Spleen (tissue), 11 donors: ENCODE measurements around the gene PDE6A. TPM values are rescaled to one million over a fixed set of nuclear protein-coding genes. Genes with fewer than 3 reads are reported as not detected.

ENCODE experiments used
- DNase-seq: peaks from one replicate; pipeline ENCODE4 v3.0.0-alpha.2; 2020
- H3K27ac ChIP-seq, 8 donors: fragments of 200-600 bp; sonication (generic) in 7 of 8; 1 replicate in 4 of 8; 2 replicates in 4 of 8; pipeline versions ENCODE4 v1.5.0 to v1.8.0; 2016 to 2021; ENCODE audit warnings: inconsistent platforms in 4 of 8, mild to moderate bottlenecking in 4 of 8, moderate library complexity in 1 of 8
- H3K27me3 ChIP-seq, 7 donors: fragments of 200-600 bp; sonication (generic) in 6 of 7; replicated peaks in 1 of 7; 1 replicate in 4 of 7; 2 replicates in 3 of 7; pipeline versions ENCODE4 v1.5.0 to v1.8.0; 2016 to 2021; ENCODE audit warnings: inconsistent platforms in 3 of 7, mild to moderate bottlenecking in 1 of 7
- H3K36me3 ChIP-seq, 6 donors: fragments of 200-600 bp; sonication (generic) in 5 of 6; 1 replicate in 4 of 6; 2 replicates in 2 of 6; pipeline versions ENCODE4 v1.5.0 to v1.8.0; 2016 to 2021; ENCODE audit warnings: inconsistent platforms in 2 of 6
- H3K4me1 ChIP-seq, 6 donors: fragments of 200-600 bp; sonication (generic) in 5 of 6; 1 replicate in 3 of 6; 2 replicates in 3 of 6; pipeline versions ENCODE4 v1.5.0 to v1.8.0; 2016 to 2021; ENCODE audit warnings: inconsistent platforms in 3 of 6
- H3K4me3 ChIP-seq, 8 donors: fragments of 200-600 bp; sonication (generic) in 7 of 8; 1 replicate in 4 of 8; 2 replicates in 4 of 8; pipeline versions ENCODE4 v1.5.0 to v1.8.0; 2016 to 2021; ENCODE audit warnings: inconsistent platforms in 4 of 8, mild to moderate bottlenecking in 4 of 8, moderate library complexity in 2 of 8
- H3K9me3 ChIP-seq, 8 donors: fragments of 200-600 bp; sonication (generic) in 7 of 8; 1 replicate in 4 of 8; 2 replicates in 4 of 8; pipeline versions ENCODE4 v1.5.0 to v1.8.0; 2016 to 2021; ENCODE audit warnings: inconsistent platforms in 4 of 8
- CTCF ChIP-seq, 11 experiments: fragments of 200-600 bp in 7 of 11; fragments of 450-650 bp in 4 of 11; sonication (generic) in 4 of 11; IDR thresholded peaks in 8 of 11; conservative IDR thresholded peaks in 3 of 11; 1 replicate in 7 of 11; 2 replicates in 4 of 11; pipeline versions ENCODE4 v1.4.0 to v1.8.0; 2016 to 2021; ENCODE audit warnings: antibody characterized with exemption in 11 of 11, inconsistent platforms in 4 of 11, mild to moderate bottlenecking in 1 of 11
- POLR2A ChIP-seq, 3 donors: fragments of 450-650 bp; IDR thresholded peaks; one replicate each; pipeline ENCODE4 v1.5.1; 2017; ENCODE audit warnings: antibody characterized with exemption in 3 of 3, mild to moderate bottlenecking in 1 of 3
- POLR2AphosphoS5 ChIP-seq, 3 donors: sonication (generic); formaldehyde crosslinking; IDR thresholded peaks; one replicate each; pipeline ENCODE4 v1.5.1; 2017; ENCODE audit warnings: antibody characterized with exemption in 3 of 3
- WGBS, 5 donors: extraction: QIAGEN DNeasy Blood & Tissue Kit in 3 of 5; methylation state at CpG; one replicate each; pipeline versions ENCODE4 v1.1.5 to v1.1.7; 2013 to 2018; 5-methylcytosine and 5-hydroxymethylcytosine counted together
- intact Hi-C: fragments of 100-400 bp; cut with DNase I; formaldehyde crosslinking; loops from one replicate; pipeline ENCODE4 v1.15.0; 2023; ENCODE audit warnings: low total_unique reads
- polyA plus RNA-seq, 3 donors: library from polyadenylated mRNA; stranded (reverse); fragments of 200-250 nt; gene quantifications; one replicate each; pipeline ENCODE4 v1.2.1, GENCODE V29; 2013
- total RNA-seq, 7 donors: library from RNA; depleted of rRNA in 3 of 7; stranded (reverse); fragments of >200 nt in 3 of 7; fragmentation: NEBNext Ultra II Directional in 4 of 7; extraction: Animal tissue kit (Norgen Biotek cat#: 25700) in 4 of 7; gene quantifications; one replicate each; pipeline versions ENCODE4 v1.1.0 to v1.2.1, GENCODE V29; 2016 to 2021
- donor health status: healthy with polysubstance abuse.
- donor health status: DM: no; HTN: no; CAD: no; lungs with moderate emphysema.
- donor health status: DM: no; HTN: no; CAD: no.
- donor health status: Bipolar disorder and iron deficiency.
- donor health status: healthy.
- donor health status: DM: no; HTN: no; CAD: no.
- donor health status: DM: yes; HTN: yes; CAD: no.

Gene PDE6A
- total and polyA plus RNA-seq, 10 donors = not detected

GRCh38 chr5:149959406-149960236, 15.0 kb upstream of the PDE6A start:
- H3K27me3 ChIP-seq = no peaks in the 10 kb centered on the region
- DNase-seq = no peak
- no peaks in the 10 kb centered on the region for H3K9me3 ChIP-seq
- TF ChIP-seq POLR2A (IDR thresholded peaks at IDR 0.05) (no peak), CTCF (IDR thresholded peaks at IDR 0.05 in 8 of 11, conservative IDR thresholded peaks at IDR 0.05 in 3 of 11) (peak in 7 of 11 experiments; percentile 22 to 55 (median 51)), POLR2AphosphoS5 (IDR thresholded peaks at IDR 0.05) (no peak)
- peaks cover 10 to 32% (median 22%) of the 10 kb centered on the region in 6 donors for H3K4me1 ChIP-seq
- intact Hi-C loops = no loop called here
- peak overlapping the region; percentile 79 to 95 (median 88) for H3K4me3 ChIP-seq
- 30 to 42% (median 39%) methylated on average over 14 of the region's 14 CpGs for WGBS, 5 donors
- H3K36me3 ChIP-seq = no peaks in the 10 kb centered on the region
- H3K27ac ChIP-seq = peak overlapping the region; percentile 81 to 94 (median 90)

GRCh38 chr5:149957855-149958254, 13.3 kb upstream of the PDE6A start:
- Histone ChIP-seq H3K36me3 (no peaks in the 10 kb centered on the region), H3K4me1 (peaks cover 10 to 32% (median 22%) of the 10 kb centered on the region in 6 donors), H3K27ac (no peak overlapping the region), H3K4me3 (no peak overlapping the region), H3K9me3 (no peaks in the 10 kb centered on the region), H3K27me3 (no peaks in the 10 kb centered on the region)
- TF ChIP-seq CTCF (IDR thresholded peaks at IDR 0.05 in 8 of 11, conservative IDR thresholded peaks at IDR 0.05 in 3 of 11) (no peak), POLR2A (IDR thresholded peaks at IDR 0.05) (no peak), POLR2AphosphoS5 (IDR thresholded peaks at IDR 0.05) (no peak)
- intact Hi-C loops = no loop called here
- no peak for DNase-seq
- WGBS, 5 donors = 85 to 92% (median 91%) methylated on average over 4 of the region's 4 CpGs

GRCh38 chr5:149956685-149957084, 12.1 kb upstream of the PDE6A start:
- intact Hi-C loops = no loop called here
- no peaks in the 10 kb centered on the region for H3K9me3 ChIP-seq
- no peak overlapping the region for H3K4me3 ChIP-seq
- no peak for DNase-seq
- H3K27ac ChIP-seq = no peak overlapping the region
- no peaks in the 10 kb centered on the region for H3K27me3 ChIP-seq
- TF ChIP-seq POLR2A (IDR thresholded peaks at IDR 0.05) = no peak
- no peak for TF ChIP-seq CTCF (IDR thresholded peaks at IDR 0.05 in 8 of 11, conservative IDR thresholded peaks at IDR 0.05 in 3 of 11)
- no peak for TF ChIP-seq POLR2AphosphoS5 (IDR thresholded peaks at IDR 0.05)
- peaks cover 10 to 23% (median 18%) of the 10 kb centered on the region in 6 donors for H3K4me1 ChIP-seq
- WGBS, 5 donors = 63 to 84% (median 69%) methylated on average over 5 of the region's 5 CpGs
- no peaks in the 10 kb centered on the region for H3K36me3 ChIP-seq

GRCh38 chr5:149954798-149955197, 10.2 kb upstream of the PDE6A start:
- Histone ChIP-seq H3K9me3 (no peaks in the 10 kb centered on the region), H3K27ac (no peak overlapping the region), H3K4me3 (no peak overlapping the region), H3K36me3 (no peaks in the 10 kb centered on the region), H3K27me3 (no peaks in the 10 kb centered on the region), H3K4me1 (peaks cover 3 to 10% (median 6%) of the 10 kb centered on the region in 6 donors)
- no peak for TF ChIP-seq POLR2A (IDR thresholded peaks at IDR 0.05)
- no peak for TF ChIP-seq POLR2AphosphoS5 (IDR thresholded peaks at IDR 0.05)
- no peak for TF ChIP-seq CTCF (IDR thresholded peaks at IDR 0.05 in 8 of 11, conservative IDR thresholded peaks at IDR 0.05 in 3 of 11)
- no peak for DNase-seq
- intact Hi-C loops = no loop called here
- WGBS, 5 donors = 70 to 82% (median 76%) methylated on average over 6 of the region's 6 CpGs
